Measurements from ENCODE around the gene CEP295NL.
A peak's percentile ranks its signal among the peaks of the same experiment; 100 is the strongest.

GRCh38 chr17:78933959-78934568 lies 31.1 kb upstream of the CEP295NL start:
- no peak for TF ChIP-seq CTCF (IDR thresholded peaks at IDR 0.05)
- peak; percentile 61 to 83 for TF ChIP-seq POLR2AphosphoS5 (IDR thresholded peaks at IDR 0.05)

All from esophagus muscularis mucosa (tissue), 3 donors.